Endodermal cell (in vitro differentiated cells): ENCODE measurements around the gene RAB34. TPM values are rescaled to one million over a fixed set of nuclear protein-coding genes. Genes with fewer than 3 reads are reported as not detected.
"Not testable (repeated sequence)": the region's sequence is repeated elsewhere in the genome, so short reads cannot be mapped to it uniquely, and the experiment has no call there.

ENCODE experiments used
- DNase-seq: peaks from one replicate; pipeline ENCODE4 v3.0.0-alpha.2; 2017
- H3K27ac ChIP-seq: 2 replicates; pipeline ENCODE4 v1.5.1; 2013; ENCODE audit warnings: mild to moderate bottlenecking, low read depth, low read length, moderate library complexity
- H3K27me3 ChIP-seq: 2 replicates; pipeline ENCODE4 v1.6.1; 2013; ENCODE audit warnings: mild to moderate bottlenecking, low read length, moderate library complexity; ENCODE audit not compliant: insufficient read depth, control insufficient read depth, poor library complexity, severe bottlenecking
- H3K36me3 ChIP-seq: 2 replicates; pipeline ENCODE4 v1.7.0; 2013; ENCODE audit warnings: mild to moderate bottlenecking, low read length, moderate library complexity; ENCODE audit not compliant: control insufficient read depth, insufficient read depth
- H3K4me1 ChIP-seq: one replicate; pipeline ENCODE4 v1.7.0; 2013; ENCODE audit warnings: low read length; ENCODE audit not compliant: control insufficient read depth, insufficient read depth
- H3K4me3 ChIP-seq: 2 replicates; pipeline ENCODE4 v1.5.1; 2013; ENCODE audit warnings: mild to moderate bottlenecking, low read length, moderate library complexity
- H3K9ac ChIP-seq: 2 replicates; pipeline ENCODE4 v1.6.1; 2013; ENCODE audit warnings: mild to moderate bottlenecking, low read length, moderate library complexity; ENCODE audit not compliant: poor library complexity, severe bottlenecking; ENCODE audit errors: extremely low read depth
- H3K9me3 ChIP-seq: 2 replicates; pipeline ENCODE4 v1.6.1; 2013; ENCODE audit warnings: mild to moderate bottlenecking, low read length, moderate library complexity; ENCODE audit not compliant: control insufficient read depth
- H3K27ac Mint-ChIP-seq: 2 replicates; pipeline ENCODE4 v1.8.0; 2020; ENCODE audit warnings: mixed read lengths
- H3K27me3 Mint-ChIP-seq: 2 replicates; pipeline ENCODE4 v1.8.0; 2021; ENCODE audit warnings: mild to moderate bottlenecking, mixed read lengths; ENCODE audit not compliant: insufficient read depth
- H3K36me3 Mint-ChIP-seq: 2 replicates; pipeline ENCODE4 v1.8.0; 2020; ENCODE audit warnings: low read depth, mixed read lengths
- H3K4me1 Mint-ChIP-seq: 2 replicates; pipeline ENCODE4 v1.8.0; 2020; ENCODE audit warnings: mixed read lengths
- H3K4me3 Mint-ChIP-seq: 2 replicates; pipeline ENCODE4 v1.8.0; 2020; ENCODE audit warnings: mild to moderate bottlenecking, moderate library complexity, mixed read lengths
- H3K9me3 Mint-ChIP-seq: 2 replicates; pipeline ENCODE4 v1.8.0; 2020; ENCODE audit warnings: mild to moderate bottlenecking, mixed read lengths
- WGBS, 2 experiments: methylation state at CpG; one replicate each; pipeline versions ENCODE4 v1.1.5 to v1.1.7; 2013; ENCODE audit warnings: missing lambda C conversion rate in 2 of 2, mixed read lengths in 1 of 2; ENCODE audit not compliant: insufficient coverage in 1 of 2, insufficient read length in 1 of 2; 5-methylcytosine and 5-hydroxymethylcytosine counted together
- total RNA-seq, 2 donors: library from RNA; stranded (reverse); fragmentation: NEBNext Ultra II Directional in 1 of 2; extraction: Animal tissue kit (Norgen Biotek cat#: 25700) in 1 of 2; gene quantifications; 2 replicates in 1 of 2; 3 replicates in 1 of 2; pipeline ENCODE4 v1.2.1, GENCODE V29; 2021
- TF ChIP-seq, protein P1 (sequence below): fragments of 200-600 bp; sonication (generic); conservative IDR thresholded peaks from 2 replicates; pipeline ENCODE4 v1.5.0; 2021; ENCODE audit warnings: antibody characterized with exemption, mild to moderate bottlenecking

RAB34 gene
- total RNA-seq, 2 donors from 2014 or later, result 111 to 112 TPM

DNA sequence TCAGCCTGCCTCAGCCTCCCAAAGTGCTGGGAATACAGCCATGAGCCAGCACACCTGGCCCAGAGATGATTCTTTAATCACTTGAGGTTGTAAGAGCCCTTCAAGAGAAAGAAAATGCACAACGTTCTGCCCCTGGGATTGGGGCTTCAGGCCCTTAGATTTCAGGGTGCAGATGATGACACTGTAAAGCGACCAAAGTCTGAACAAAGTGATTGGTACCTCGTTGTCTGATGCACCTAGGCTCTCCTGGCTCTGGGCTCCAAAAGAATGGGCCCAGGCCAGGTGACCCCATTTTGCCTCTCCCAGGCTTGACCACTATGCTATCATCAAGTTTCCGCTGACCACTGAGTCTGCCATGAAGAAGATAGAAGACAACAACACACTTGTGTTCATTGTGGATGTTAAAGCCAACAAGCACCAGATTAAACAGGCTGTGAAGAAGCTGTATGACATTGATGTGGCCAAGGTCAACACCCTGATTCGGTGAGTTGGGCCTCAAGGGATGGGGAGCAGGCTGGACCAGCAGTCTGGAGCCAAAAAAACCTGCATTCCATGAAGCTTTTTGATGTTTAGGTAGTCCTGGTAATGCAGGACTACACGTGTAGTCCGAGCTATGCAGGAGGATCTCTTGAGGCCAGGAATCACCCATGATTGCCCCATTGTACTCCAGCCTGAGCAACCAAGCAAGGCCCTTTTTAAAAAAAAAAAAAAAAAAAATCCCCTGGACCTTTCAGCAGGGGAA, 4.9 kb upstream of the RAB34 start:
- DNase-seq, result no peak
- H3K27ac ChIP-seq, result peak overlapping the region; percentile 16
- H3K4me3 Mint-ChIP-seq, result peak overlapping the region; percentile 99
- H3K4me3 ChIP-seq, result peak overlapping the region; percentile 94
- TF ChIP-seq, protein P1, sequence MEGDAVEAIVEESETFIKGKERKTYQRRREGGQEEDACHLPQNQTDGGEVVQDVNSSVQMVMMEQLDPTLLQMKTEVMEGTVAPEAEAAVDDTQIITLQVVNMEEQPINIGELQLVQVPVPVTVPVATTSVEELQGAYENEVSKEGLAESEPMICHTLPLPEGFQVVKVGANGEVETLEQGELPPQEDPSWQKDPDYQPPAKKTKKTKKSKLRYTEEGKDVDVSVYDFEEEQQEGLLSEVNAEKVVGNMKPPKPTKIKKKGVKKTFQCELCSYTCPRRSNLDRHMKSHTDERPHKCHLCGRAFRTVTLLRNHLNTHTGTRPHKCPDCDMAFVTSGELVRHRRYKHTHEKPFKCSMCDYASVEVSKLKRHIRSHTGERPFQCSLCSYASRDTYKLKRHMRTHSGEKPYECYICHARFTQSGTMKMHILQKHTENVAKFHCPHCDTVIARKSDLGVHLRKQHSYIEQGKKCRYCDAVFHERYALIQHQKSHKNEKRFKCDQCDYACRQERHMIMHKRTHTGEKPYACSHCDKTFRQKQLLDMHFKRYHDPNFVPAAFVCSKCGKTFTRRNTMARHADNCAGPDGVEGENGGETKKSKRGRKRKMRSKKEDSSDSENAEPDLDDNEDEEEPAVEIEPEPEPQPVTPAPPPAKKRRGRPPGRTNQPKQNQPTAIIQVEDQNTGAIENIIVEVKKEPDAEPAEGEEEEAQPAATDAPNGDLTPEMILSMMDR, result no peak
- peaks cover 42% of the 10 kb centered on the region for H3K36me3 ChIP-seq
- H3K9me3 Mint-ChIP-seq, result no peaks in the 10 kb centered on the region
- no peaks in the 10 kb centered on the region for H3K9me3 ChIP-seq
- peaks cover 42% of the 10 kb centered on the region for H3K4me1 Mint-ChIP-seq
- H3K27me3 ChIP-seq, result no peaks in the 10 kb centered on the region
- 87 to 93% methylated on average over 4 to 7 of the region's 7 CpGs for WGBS, 2 experiments
- peaks cover 6% of the 10 kb centered on the region for H3K4me1 ChIP-seq
- H3K9ac ChIP-seq, result no peak overlapping the region
- peak overlapping the region; percentile 78 for H3K27ac Mint-ChIP-seq
- H3K27me3 Mint-ChIP-seq, result no peaks in the 10 kb centered on the region
- H3K36me3 Mint-ChIP-seq, result peaks cover 47% of the 10 kb centered on the region

DNA sequence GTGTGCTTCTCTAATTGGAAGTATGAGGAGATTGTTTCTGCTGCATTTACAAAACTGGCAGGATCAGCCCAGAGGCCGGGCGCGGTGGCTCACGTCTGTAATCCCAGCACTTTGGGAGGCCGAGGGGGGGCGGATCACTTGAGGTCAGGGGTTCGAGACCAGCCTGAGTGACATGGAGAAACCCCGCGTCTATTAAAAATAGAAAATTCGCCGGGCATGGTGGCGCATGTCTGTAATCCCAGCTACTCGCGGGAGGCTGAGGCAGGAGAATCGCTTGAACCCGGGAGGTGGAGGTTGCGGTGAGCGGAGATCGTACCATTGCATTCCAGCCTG, 3.3 kb upstream of the RAB34 start:
- not testable (repeated sequence) for H3K27me3 Mint-ChIP-seq, H3K9me3 Mint-ChIP-seq, H3K27ac ChIP-seq, H3K4me1 ChIP-seq, H3K27me3 ChIP-seq, DNase-seq, H3K9me3 ChIP-seq
- Histone ChIP-seq H3K4me3 (peak overlapping the region; percentile 94), H3K9ac (peak overlapping the region; percentile 93), H3K36me3 (peaks cover 42% of the 10 kb centered on the region)
- Mint-ChIP-seq H3K36me3 (peaks cover 47% of the 10 kb centered on the region), H3K27ac (peak overlapping the region; percentile 95), H3K4me3 (peak overlapping the region; percentile 99), H3K4me1 (peaks cover 47% of the 10 kb centered on the region)
- 21 to 25% methylated on average over 16 to 19 of the region's 19 CpGs for WGBS, 2 experiments

GRCh38 chr17:28720247-28720996, 2.8 kb upstream of the RAB34 start:
- Histone ChIP-seq H3K27ac (peak overlapping the region; percentile 72), H3K4me1 (peaks cover 6% of the 10 kb centered on the region), H3K9ac (peak overlapping the region; percentile 93), H3K4me3 (peak overlapping the region; percentile 94), H3K9me3 (no peaks in the 10 kb centered on the region), H3K27me3 (no peaks in the 10 kb centered on the region), H3K36me3 (peaks cover 47% of the 10 kb centered on the region)
- Mint-ChIP-seq H3K4me1 (peaks cover 48% of the 10 kb centered on the region), H3K27ac (peak overlapping the region; percentile 95), H3K36me3 (peaks cover 49% of the 10 kb centered on the region), H3K4me3 (peak overlapping the region; percentile 99), H3K27me3 (no peaks in the 10 kb centered on the region), H3K9me3 (no peaks in the 10 kb centered on the region)
- TF ChIP-seq, protein P1, result peak; percentile 59
- no peak for DNase-seq
- 0 to 2% methylated on average over 9 to 28 of the region's 30 CpGs for WGBS, 2 experiments
